ENCODE data around the gene SEMA4D. TPM values are rescaled to one million over a fixed set of nuclear protein-coding genes. Genes with fewer than 3 reads are reported as not detected.

SEMA4D gene
- total RNA-seq, 4 donors from 2014 or later: 7.9 to 14.1 (median 10.6) TPM

DNA sequence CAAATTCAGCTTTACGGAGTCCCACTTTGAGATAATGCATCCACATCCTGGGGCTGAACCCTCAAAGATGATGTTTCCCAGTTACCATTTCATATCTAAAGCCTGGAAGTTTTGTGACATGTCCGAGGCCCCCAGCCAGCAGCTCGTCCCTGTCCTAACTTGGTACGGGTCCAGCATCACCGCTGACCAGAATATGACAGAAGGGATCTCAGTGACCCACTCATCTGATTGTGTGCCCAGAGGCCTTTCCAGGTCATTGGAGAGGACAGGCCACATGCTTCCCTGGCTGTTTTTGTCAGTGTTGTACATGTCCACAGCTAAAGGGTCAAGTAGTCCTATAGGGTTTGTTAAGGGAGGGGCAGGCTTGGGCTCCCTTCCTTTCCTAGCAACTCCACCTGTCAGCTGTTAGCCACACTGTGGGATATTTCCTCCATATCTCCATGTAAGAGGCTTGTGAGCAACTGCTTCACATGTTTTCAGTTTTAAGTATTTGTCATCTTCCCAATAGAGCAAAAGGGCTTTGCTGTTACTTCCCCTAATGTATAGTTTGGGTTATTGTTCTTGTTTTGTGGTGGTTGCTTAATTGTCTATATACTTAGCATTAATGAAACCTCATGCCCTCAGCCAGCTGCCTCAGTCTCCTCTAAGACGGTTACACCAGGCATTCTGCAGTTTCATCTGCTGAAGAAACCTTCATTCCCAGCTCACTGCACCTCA is 146.2 kb downstream of the SEMA4D start:
- no peaks in the 10 kb centered on the region for H3K27me3 ChIP-seq
- H3K4me1 ChIP-seq: peaks cover 0 to 5% (median 0%) of the 10 kb centered on the region in 4 donors
- TF ChIP-seq POLR2AphosphoS5 (IDR thresholded peaks at IDR 0.05): no peak
- no peak for TF ChIP-seq EP300 (IDR thresholded peaks at IDR 0.05)
- TF ChIP-seq POLR2A (IDR thresholded peaks at IDR 0.05; ENCODE audit: low read depth): no peak
- TF ChIP-seq, protein P1, sequence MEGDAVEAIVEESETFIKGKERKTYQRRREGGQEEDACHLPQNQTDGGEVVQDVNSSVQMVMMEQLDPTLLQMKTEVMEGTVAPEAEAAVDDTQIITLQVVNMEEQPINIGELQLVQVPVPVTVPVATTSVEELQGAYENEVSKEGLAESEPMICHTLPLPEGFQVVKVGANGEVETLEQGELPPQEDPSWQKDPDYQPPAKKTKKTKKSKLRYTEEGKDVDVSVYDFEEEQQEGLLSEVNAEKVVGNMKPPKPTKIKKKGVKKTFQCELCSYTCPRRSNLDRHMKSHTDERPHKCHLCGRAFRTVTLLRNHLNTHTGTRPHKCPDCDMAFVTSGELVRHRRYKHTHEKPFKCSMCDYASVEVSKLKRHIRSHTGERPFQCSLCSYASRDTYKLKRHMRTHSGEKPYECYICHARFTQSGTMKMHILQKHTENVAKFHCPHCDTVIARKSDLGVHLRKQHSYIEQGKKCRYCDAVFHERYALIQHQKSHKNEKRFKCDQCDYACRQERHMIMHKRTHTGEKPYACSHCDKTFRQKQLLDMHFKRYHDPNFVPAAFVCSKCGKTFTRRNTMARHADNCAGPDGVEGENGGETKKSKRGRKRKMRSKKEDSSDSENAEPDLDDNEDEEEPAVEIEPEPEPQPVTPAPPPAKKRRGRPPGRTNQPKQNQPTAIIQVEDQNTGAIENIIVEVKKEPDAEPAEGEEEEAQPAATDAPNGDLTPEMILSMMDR (IDR thresholded peaks at IDR 0.05): no peak
- H3K9me3 ChIP-seq: no peaks in the 10 kb centered on the region
- intact Hi-C loops (cut with DNase I): no loop called here
- DNase-seq (ENCODE audit: extremely low spot score): peak; percentile 45
- H3K27ac ChIP-seq (replicated peaks in 1 of 4): no peak overlapping the region
- no peak overlapping the region for H3K4me3 ChIP-seq
- peaks cover 68 to 100% (median 93%) of the 10 kb centered on the region in 4 donors for H3K36me3 ChIP-seq
- 100% methylated on average over 6 of the region's 6 CpGs for WGBS

DNA sequence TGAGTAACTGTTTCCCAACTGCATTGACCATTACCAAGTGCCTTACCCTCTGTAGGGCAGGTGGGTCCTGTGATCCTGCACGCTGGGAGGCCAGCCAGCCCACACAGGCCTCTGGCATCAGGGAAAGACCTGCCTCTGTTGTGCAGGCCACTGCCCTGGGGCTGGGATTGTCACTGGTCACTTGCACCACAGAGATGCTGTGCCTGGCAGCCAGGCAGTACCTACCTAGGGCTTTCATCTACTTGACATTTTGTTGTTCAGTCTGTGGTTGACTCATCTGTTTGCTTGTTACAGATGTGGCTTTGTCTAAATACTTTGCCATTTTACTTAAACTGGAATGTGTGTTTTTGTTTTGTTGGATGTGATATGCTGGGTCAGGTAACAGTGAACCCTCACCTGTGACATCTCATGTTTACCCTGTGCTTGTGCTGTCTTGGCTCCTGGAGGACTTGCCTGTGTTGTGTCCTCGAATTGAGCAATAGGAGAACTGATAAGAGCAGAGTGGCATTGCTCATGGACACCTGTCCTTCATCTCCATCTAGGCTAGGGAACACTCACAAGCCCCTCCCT is 146.8 kb downstream of the SEMA4D start:
- no peaks in the 10 kb centered on the region for H3K27me3 ChIP-seq
- peaks cover 0 to 5% (median 0%) of the 10 kb centered on the region in 4 donors for H3K4me1 ChIP-seq
- no peak overlapping the region for H3K27ac ChIP-seq (replicated peaks in 1 of 4)
- peaks cover 67 to 100% (median 93%) of the 10 kb centered on the region in 4 donors for H3K36me3 ChIP-seq
- peak; percentile 14 for DNase-seq (ENCODE audit: extremely low spot score)
- TF ChIP-seq POLR2AphosphoS5 (IDR thresholded peaks at IDR 0.05): no peak
- no peak for TF ChIP-seq POLR2A (IDR thresholded peaks at IDR 0.05; ENCODE audit: low read depth)
- no peak for TF ChIP-seq EP300 (IDR thresholded peaks at IDR 0.05)
- TF ChIP-seq, protein P1 (IDR thresholded peaks at IDR 0.05): no peak
- no peaks in the 10 kb centered on the region for H3K9me3 ChIP-seq
- 83% methylated on average over 2 of the region's 2 CpGs for WGBS
- intact Hi-C loops (cut with DNase I): no loop called here
- H3K4me3 ChIP-seq: no peak overlapping the region

DNA sequence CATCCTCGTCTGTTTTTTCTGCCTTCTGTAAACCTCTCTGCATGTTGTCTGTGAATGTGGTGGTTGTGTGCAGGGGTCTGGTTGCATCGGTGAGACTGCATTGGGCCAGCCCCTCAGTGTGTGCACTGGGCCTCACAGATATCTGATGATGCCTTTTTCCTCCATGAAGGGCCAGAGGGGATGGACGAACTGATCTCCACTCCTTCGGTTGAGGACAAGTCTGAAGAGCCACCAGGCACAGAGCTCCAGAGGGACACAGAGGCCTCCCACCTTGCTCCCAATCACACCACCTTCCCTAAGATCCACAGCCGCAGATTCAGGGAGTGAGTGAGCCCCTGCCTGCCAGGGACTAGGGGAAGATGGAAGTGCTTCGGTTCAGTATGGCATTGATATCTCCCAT is 148.3 kb downstream of the SEMA4D start:
- Histone ChIP-seq H3K4me1 (peaks cover 0 to 5% (median 0%) of the 10 kb centered on the region in 4 donors), H3K27me3 (no peaks in the 10 kb centered on the region), H3K9me3 (no peaks in the 10 kb centered on the region), H3K27ac (replicated peaks in 1 of 4) (no peak overlapping the region), H3K4me3 (no peak overlapping the region), H3K36me3 (peaks cover 72 to 100% (median 93%) of the 10 kb centered on the region in 4 donors)
- WGBS: 94% methylated on average over 6 of the region's 6 CpGs
- peak; percentile 77 for DNase-seq (ENCODE audit: extremely low spot score)
- TF ChIP-seq, protein P1 (IDR thresholded peaks at IDR 0.05): no peak
- TF ChIP-seq POLR2AphosphoS5 (IDR thresholded peaks at IDR 0.05) (no peak), POLR2A (IDR thresholded peaks at IDR 0.05; ENCODE audit: low read depth) (no peak), EP300 (IDR thresholded peaks at IDR 0.05) (no peak)
- intact Hi-C loops (cut with DNase I): no loop called here

DNA sequence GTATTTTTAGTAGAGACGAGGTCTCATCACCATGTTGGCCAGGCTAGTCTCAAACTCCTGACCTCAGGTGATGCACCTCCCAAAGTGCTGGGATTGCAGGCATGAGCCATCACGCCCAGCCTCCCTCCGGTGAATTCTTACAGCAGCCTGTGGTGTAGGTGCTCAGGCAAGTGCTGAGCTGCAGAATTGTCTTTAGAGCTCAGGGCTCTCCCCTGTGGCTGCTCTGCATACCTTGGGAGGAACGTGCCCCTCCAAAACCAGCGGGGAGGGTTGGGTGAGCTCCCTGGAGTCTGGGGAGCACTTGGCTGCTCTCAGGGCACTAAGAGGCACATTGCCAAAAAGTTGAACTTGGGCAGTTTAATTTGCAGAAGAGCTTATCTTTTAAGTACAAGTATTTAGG is 150.3 kb downstream of the SEMA4D start:
- Histone ChIP-seq H3K4me1 (peaks cover 0 to under 1% (median 0%) of the 10 kb centered on the region in 4 donors), H3K9me3 (no peaks in the 10 kb centered on the region), H3K4me3 (no peak overlapping the region), H3K27ac (replicated peaks in 1 of 4) (no peak overlapping the region), H3K27me3 (no peaks in the 10 kb centered on the region), H3K36me3 (peaks cover 77 to 100% (median 93%) of the 10 kb centered on the region in 4 donors)
- intact Hi-C loops (cut with DNase I): no loop called here
- 92% methylated on average over 3 of the region's 5 CpGs for WGBS
- TF ChIP-seq EP300 (IDR thresholded peaks at IDR 0.05) (no peak), POLR2AphosphoS5 (IDR thresholded peaks at IDR 0.05) (no peak), POLR2A (IDR thresholded peaks at IDR 0.05; ENCODE audit: low read depth) (no peak)
- TF ChIP-seq, protein P1 (IDR thresholded peaks at IDR 0.05): no peak
- DNase-seq (ENCODE audit: extremely low spot score): no peak
